ENCODE data around the gene RNGTT.
"Not testable (repeated sequence)": the region's sequence is repeated elsewhere in the genome, so short reads cannot be mapped to it uniquely, and the experiment has no call there.

Gene RNGTT

GRCh38 chr6:88969255-88969654 is 5.8 kb upstream of the RNGTT start:
- not testable (repeated sequence) for DNase-seq

- DNase-seq, result no peak
Measured at GRCh38 chr6:88967891-88968290, 4.5 kb upstream of the RNGTT start.

GRCh38 chr6:88965691-88966090 is 2.3 kb upstream of the RNGTT start:
- DNase-seq, result no peak

- DNase-seq, result no peak
Measured at GRCh38 chr6:88964509-88964908, 1.1 kb upstream of the RNGTT start.

- no peak for DNase-seq
Measured at GRCh38 chr6:88958842-88959241, 4.6 kb downstream of the RNGTT start.

GRCh38 chr6:88953550-88954386 is 9.7 kb downstream of the RNGTT start:
- DNase-seq, result no peak

- peak; percentile 19 for DNase-seq
Measured at GRCh38 chr6:88952065-88952704, 11.2 kb downstream of the RNGTT start.

- DNase-seq, result no peak
Measured at GRCh38 chr6:88945415-88946008, 17.9 kb downstream of the RNGTT start.

- no peak for DNase-seq
Measured at GRCh38 chr6:88933521-88933920, 29.9 kb downstream of the RNGTT start.

GRCh38 chr6:88932019-88932418 is 31.4 kb downstream of the RNGTT start:
- DNase-seq, result not testable (repeated sequence)

GRCh38 chr6:88922775-88923548 is 40.5 kb downstream of the RNGTT start:
- DNase-seq, result peak; percentile 18

- no peak for DNase-seq
Measured at GRCh38 chr6:88921734-88922133, 41.7 kb downstream of the RNGTT start.

- DNase-seq, result no peak
Measured at GRCh38 chr6:88920774-88921733, 42.4 kb downstream of the RNGTT start.

GRCh38 chr6:88920088-88920487 is 43.3 kb downstream of the RNGTT start:
- no peak for DNase-seq

GRCh38 chr6:88919032-88919431 is 44.4 kb downstream of the RNGTT start:
- DNase-seq, result no peak

GRCh38 chr6:88916615-88917208 is 46.7 kb downstream of the RNGTT start:
- DNase-seq, result no peak

GRCh38 chr6:88914895-88915598 is 48.4 kb downstream of the RNGTT start:
- peak; percentile 41 for DNase-seq

GRCh38 chr6:88914180-88914579 is 49.2 kb downstream of the RNGTT start:
- no peak for DNase-seq

GRCh38 chr6:88913471-88913870 is 49.9 kb downstream of the RNGTT start:
- no peak for DNase-seq

- DNase-seq, result no peak
Measured at GRCh38 chr6:88910922-88911778, 52.3 kb downstream of the RNGTT start.
